ENCODE data around the gene POLN.
A peak's percentile ranks its signal among the peaks of the same experiment; 100 is the strongest.

POLN gene

DNA sequence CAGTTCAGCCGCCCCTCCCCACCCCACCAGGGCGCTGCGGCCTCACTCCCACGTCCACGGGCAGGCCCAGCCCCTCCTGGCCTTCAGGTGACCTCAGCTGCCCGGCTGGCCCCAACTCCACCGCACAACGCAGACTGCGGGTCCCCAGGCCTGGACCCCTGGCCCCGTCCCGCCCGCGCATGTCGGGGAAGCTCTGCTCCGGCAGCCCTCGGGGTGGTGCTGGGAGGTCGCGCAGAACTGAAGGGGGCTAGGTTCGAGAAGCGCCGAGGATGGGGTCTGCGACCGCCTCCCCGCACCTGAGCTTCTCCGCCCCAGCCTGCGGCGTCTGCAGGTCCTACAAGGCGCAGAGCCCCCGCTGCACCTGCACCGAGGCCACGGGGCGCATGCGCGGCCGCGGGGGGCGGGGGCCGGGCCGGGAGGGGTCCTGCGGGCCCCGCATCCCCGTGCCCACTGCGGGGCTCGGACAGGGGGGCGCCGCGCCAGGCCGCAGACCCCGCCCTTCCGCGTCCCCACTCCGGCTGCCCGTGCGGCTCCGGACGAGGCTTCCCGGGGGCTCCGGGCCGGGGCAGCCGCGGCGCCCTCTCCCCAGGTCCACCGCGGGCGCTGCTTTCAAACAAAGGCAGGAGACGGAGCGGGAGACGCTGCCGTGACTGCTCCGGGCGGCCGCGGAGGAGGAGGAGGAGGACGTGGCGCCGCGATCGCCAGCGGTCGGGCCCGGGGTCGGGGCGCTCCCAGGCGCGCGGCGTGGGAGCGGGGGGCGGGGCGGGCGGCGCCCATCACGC is 183.5 kb downstream of the POLN start:
- DNase-seq (ENCODE audit: low read depth), result no peak

DNA sequence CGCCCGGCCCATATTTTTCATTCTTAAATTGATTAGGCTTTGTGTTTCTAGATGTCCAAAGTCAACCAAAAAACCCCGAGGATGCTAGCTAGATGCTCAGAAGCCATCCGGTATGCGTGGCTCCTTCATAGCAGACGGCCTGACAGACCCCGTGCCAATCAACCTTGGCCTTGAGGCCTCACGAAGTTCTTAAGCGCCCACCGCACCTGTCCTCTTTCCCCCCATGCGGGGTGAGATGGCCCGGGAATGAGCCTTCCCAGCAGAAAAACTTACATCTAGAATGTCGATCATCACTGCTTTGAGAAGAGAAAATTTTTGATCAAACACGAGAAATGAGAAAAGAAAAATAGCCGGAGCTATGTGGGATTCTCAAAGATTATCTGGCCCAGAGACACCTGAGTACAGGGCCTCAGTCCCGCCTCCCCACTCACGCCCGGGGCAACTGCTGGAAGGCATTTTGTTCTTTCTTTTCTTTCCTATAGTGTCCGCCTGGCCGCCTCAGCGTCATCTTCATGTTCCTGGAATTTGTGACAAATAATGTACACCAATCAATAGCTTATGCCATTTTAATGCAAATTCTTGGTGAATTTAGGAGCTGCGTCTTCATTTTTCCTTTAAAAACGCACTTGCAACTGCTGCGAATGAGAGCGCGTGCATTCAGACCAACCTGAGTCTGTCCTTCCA is 184.4 kb downstream of the POLN start:
- no peak for DNase-seq (ENCODE audit: low read depth)

DNA sequence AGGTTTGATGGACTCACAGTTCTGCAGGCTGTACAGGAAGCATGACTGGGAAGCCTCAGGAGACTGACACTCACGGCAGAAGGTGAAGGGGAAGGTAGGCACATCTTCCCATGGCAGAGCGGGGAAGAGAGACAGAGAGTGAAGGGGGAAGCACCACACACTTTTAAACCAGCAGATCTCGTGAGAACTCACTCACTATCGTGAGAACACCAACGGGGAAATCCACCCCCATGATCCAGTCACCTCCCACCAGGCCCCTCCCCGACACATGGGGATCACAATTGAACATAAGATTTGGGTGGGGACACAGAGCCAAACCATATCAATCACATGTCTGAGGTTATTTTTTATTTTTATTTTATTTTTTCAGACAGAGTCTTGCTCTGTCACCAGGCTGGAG is 187.7 kb downstream of the POLN start:
- no peak for DNase-seq (ENCODE audit: low read depth)

DNA sequence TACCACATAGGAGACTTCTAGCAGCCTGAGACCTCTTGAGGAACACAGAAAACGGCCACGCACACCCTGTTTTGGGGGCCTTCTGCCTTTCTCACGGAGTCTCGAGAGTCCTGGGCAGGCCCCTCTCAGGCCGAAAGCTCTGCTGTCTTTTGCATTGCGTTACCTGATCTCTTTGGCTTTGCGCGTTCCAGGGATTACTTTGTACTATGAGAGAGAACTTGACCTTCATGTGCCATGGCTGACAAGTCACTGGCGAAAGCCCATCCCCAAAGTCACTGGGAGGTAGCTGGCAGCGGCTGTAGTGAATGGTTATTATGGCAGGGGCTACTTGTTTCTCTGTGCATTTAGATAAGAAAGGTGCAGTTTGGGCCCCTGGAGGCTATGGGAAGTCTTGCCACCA is 190.8 kb downstream of the POLN start:
- no peak for DNase-seq (ENCODE audit: low read depth)

DNA sequence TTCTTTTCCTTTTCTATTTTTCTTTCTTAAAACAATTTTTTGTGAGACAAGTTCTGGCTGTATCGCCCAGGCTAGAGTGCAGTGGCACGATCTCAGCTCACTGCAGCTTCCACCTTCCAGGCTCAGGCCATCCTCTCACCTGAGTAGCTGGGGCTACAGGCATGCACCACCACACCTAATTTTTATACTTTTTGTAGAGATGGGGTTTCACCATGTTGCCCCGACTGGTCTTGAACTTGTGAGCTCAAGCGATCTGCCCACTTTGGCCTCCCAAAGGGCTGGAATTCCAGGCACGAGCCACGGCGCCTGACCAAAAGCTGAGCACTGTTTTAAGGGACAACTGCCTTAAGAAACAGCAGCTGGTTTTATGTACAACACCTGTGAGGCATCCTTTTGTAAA is 192.1 kb downstream of the POLN start:
- no peak for DNase-seq (ENCODE audit: low read depth)

DNA sequence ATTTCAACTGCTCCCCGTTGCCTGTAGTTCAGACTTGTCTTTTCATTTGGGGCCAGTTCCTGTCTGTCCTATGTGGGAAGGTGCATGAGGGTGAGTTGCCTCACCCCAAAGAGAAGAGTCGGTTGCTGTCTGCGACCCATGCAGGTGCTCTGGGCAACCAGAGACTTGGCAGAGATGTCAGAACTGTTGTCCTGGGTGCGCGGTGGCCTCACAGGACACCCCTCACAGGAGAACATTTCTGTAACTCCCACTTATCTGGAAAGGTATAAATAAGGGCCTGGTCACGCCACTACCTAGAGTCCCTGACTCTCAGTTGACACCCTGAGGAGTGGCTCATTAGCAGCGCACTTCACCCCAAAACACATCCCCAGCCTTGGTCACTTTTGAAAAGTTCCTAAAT is 192.5 kb downstream of the POLN start:
- no peak for DNase-seq (ENCODE audit: low read depth)

DNA sequence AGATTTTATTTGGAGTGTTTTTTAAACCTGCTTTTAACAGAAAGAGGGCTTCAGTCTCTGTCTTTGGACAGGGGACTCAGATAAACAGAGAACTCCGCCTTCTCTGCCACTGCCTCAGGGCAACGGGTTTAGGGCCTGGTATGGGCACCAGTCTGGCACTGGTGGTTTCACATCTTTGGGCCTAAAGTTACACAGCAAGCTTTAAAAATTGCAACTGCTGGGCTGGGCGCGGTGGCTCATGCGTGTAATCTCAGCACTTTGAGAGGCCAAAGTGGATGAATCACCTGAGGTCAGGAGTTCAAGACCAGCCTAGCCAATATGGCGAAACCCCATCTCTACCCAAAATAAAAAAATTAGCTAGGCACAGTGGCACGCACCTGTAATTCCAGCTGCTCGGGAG is 193.1 kb downstream of the POLN start:
- DNase-seq (ENCODE audit: low read depth), result no peak

DNA sequence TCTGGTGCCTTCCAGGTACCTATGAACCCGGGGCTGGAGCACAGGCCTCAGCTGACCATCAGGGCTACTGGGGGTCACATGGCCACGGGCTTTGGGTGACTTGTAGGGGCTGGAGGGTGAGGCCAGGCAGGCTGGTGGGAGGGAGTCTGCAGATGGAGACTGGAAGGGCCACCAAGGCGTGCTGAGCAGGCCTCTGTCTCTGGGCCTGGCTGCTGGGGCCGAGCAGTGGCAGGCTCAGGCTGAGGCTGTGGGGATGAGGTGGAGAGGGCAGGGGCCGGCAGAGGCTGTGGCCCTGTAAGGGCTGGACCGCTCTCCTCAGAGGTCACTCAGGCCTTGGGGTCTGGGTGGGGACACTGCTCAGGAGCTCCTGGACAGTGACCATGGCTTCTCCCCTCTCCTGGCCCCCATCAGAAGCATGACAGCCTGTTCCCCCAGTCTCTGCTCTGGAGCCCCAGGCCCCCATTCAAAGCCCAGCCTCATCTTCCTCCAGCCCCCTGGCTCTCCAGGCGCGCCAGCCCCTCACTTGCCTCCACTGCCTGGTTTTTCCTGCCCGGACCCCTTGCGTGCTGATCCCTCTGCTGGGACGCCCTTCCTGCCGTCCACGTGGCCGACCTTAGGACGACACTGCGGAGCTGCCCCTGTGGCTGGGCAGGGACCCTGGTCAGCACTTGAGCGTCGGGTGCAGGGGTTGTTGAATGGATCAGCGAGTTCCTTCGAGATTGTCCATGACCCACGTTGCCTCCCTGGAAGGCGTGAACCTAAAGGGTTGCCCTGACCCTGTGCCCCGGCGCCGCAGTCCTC is 193.9 kb downstream of the POLN start:
- no peak for DNase-seq (ENCODE audit: low read depth)

DNA sequence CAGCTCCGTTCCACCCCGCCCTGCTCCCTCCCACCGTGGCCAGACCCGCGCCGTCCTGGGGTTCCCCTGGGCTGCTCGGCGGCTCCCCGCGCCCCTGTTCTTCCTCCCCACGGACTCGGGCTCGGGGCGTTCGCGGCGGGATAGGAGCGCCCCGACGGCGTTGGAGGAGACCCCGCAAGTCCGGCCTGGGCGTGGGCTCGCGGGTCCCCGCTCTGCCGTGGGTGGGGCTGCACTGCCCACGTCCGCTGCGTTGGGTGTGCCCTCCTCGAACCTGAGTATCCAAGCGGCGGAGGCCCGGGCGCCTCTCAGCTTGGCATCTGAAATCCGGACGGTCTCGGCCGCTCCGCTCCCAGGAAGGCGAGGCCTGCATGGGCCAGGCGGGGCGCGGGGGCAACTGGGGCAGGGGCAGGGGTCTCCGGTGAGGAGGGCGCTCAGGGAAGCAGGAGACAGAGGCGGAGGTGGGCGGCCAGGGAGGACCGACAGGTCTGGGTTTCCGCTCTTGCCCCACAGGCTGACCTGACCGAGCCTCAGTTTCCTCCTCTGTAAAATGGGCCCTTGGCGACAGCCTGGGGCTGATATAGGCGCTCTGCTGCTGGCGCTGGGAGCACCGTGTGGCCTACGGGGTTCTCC is 194.8 kb downstream of the POLN start:
- DNase-seq (ENCODE audit: low read depth), result no peak

DNA sequence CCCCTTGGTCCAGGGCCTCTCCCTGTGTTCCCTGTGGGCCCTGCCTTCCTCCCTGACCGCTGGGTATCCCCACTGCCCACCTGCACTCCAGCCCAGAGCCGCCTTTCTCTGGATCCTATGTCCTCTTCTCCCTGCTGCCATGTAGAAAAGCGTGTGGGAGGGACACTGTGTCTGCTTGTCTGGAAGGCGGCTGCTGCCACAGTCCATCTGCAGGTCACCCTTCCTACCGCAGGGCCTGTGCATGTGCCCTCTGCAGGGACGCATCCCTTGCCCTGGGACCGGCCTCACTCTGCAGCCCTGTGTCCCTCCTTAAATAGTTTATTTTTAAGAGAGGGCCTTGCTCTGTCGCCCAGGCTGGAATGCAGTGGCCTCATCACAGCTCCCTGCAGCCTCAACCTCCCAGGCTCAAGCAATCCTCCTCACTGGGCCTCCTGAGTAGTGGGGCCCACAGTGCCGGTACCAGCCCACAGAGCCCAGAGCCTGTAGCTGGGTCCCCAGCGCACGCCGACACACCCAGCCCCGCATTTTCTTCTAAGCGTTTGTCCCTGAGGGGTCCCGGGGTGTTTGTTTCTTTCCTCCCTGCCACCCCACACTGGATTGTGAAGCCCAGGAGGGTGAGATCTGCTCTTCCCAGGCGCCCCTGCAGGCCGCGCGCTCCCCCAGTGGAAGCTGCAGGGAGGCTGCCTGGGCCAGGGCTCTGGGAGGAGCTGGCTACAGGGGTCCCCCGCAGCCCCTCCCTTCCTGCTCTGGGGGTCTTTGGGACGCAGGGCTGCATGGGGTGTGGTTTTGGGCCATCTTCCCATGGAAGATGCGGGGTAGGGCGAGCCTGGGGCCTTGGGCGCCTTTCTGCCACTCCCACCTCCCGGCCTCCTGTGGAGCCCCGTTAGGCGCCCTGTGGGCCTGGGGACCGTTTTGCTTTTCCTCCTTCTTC is 195.6 kb downstream of the POLN start:
- DNase-seq (ENCODE audit: low read depth), result no peak

DNA sequence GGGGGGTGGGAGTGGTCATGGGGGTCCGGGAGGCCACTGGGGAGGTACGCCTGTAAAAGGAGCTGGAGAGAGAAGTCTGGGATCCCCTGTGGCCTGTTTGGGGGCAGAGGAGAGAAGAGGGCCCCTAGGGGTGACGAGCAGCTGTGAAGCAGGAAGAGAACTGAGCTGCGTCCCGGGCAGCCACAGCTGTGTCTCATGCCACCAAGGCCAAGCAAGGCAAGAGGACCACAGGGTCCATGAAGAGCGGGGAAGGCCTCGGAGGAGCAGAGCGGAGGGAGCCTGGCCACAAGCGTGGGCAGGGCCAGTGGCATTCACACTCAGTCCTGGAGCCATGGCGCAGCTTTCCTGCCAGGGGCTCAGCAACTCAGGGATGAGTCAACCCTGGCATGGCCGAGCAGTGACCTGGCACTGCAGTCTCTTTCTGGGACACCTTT is 196.4 kb downstream of the POLN start:
- no peak for DNase-seq (ENCODE audit: low read depth)

DNA sequence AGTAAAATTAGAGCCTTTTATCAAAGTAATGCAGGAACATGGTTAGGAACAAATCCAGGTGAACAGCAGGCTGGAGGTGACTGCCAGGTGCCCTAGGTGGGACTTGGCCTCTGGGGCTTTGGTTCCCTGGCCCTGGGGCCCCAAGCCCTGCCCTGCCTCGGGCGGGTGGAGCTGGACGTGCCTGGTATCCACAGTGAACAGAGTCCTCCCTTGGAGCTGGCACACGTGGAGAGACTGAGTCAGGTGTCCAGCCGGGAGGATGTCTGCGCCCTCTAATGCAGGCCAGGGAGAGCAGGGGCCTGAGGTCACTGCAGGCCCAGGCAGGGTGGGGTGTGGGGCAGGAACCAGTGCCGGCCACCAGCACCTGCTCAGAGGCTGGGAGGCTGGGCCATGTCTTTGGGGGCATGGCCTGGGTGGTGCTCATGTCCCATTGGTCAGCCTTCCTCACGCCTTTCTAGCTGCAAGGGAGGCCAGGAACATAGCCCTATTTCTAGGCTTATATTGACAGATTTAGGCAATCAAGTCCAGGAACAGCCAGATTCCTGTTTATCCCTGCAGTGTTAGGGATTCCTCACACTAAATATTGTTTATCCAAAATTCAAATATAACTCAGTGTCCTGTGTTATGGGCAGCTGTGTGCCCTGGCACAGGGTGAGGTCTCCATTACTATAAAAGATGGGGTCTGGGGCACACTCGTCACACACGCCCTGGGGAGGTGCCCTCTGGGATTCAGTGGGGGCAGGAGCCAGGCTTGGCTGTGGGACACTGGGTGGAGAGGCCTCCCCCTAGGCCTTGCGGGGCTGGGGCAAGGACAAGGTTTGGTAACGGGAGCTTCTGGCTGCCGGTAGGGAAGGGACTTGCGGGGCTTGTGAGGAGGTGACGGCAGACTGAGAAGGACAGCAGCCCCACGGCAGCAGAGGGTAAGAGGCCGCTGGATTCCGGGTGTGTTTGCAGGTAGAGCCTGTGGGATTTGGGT is 197.1 kb downstream of the POLN start:
- DNase-seq (ENCODE audit: low read depth), result no peak

DNA sequence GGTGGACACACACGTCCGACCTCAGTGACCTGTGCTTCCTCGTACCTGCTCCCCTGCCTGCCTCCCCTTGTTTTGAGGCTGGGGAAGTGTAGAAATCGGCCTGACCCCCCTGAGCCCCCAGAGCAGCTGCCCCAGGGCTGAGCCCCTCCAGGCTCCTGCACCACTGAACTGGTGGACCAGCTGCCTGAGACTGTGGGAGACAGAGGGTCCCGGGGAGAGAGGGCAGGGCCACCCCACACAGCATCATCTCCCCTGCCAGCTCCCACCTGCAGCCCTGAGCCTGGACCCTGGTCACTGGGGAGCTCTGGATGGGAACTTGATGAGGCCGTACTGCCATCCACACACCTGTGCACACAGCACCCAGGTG is 197.8 kb downstream of the POLN start:
- no peak for DNase-seq (ENCODE audit: low read depth)

DNA sequence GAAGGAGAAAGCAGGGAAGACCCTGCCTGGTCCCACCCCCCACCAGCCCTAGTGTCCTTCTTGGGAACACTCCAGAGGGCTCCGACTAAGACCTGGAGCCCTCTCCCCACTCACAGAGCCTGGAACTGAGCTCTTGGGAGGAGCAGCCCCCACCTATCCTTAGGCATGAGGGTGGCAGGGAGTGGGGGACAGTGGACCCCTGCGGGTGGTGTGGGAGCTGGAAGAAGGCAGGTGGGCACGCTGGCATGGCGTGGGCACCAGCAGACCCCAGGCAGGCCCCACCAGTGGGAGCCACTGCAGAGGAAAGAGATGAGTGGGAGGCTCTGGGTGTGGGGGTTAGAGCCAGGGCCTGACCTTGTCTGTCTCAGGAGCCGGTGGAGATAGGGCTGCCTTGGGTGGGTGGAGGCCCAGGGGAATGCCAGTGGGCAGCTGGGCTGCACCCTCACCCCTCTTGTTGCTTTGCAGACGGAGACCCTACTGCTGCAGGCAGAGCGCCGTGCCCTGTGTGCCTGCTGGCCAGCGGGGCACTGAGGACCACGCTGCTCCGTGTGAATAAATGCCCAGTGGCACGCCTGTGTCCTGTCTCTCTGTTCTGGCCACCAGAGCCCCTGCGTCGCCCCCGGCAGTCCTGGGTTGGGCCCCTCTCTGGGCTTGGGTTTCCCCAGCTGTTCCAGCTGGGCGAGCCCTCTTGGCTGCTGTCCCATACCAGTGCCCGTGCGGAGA is 198.4 kb downstream of the POLN start:
- no peak for DNase-seq (ENCODE audit: low read depth)

DNA sequence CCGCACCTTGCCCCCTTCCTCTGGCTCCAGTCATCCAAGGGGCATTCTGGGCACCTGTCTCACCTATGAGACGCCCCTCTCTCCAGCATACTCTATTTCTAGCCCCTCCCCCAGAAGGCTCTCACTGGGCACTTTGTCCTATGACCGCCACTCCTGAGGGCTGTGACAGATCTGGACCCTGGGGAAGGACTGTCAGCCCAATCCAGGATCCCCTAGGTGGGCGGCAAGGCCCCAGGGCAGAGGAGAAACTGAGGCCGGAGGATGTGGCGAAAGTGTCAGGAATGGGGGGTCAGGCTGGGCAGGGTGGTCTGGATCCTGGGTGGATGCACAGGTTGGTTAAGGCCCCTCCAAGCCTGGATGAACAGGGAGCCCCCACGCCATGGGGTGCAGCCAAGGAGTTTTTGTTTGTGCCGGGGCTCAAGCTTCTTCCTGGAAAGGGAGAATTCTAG is 198.9 kb downstream of the POLN start:
- no peak for DNase-seq (ENCODE audit: low read depth)

DNA sequence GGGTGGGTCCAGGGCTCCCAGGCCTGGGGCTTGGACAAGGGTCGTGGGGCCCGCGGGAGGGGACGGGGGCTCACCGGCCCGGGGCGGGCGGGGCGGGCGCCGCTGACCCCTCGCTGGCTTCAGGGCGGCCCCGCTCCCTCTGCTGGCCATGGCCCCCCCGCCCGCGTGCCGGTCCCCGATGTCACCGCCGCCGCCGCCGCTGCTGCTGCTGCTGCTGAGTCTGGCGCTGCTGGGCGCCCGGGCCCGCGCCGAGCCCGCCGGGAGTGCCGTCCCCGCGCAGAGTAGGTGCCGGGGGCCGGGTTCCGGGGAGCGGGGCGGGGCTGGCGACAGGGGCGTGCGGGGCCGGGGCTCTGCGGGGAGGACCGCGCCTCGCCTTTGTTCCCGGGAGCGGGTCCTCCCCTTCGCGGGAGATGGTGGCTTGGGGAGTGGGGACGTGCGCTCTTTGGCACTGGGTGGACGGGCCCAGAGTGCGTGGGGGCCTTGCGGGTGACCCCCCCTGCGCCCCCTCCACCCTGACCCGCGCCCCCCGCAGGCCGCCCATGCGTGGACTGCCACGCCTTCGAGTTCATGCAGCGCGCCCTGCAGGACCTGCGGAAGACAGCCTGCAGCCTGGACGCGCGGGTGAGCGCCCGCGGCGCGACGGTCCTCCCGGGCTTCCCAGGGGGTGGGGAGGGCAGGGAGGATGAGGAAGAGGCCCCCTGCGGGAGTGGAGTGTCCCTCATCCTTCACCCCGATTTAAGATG is 199.5 kb downstream of the POLN start:
- no peak for DNase-seq (ENCODE audit: low read depth)

DNA sequence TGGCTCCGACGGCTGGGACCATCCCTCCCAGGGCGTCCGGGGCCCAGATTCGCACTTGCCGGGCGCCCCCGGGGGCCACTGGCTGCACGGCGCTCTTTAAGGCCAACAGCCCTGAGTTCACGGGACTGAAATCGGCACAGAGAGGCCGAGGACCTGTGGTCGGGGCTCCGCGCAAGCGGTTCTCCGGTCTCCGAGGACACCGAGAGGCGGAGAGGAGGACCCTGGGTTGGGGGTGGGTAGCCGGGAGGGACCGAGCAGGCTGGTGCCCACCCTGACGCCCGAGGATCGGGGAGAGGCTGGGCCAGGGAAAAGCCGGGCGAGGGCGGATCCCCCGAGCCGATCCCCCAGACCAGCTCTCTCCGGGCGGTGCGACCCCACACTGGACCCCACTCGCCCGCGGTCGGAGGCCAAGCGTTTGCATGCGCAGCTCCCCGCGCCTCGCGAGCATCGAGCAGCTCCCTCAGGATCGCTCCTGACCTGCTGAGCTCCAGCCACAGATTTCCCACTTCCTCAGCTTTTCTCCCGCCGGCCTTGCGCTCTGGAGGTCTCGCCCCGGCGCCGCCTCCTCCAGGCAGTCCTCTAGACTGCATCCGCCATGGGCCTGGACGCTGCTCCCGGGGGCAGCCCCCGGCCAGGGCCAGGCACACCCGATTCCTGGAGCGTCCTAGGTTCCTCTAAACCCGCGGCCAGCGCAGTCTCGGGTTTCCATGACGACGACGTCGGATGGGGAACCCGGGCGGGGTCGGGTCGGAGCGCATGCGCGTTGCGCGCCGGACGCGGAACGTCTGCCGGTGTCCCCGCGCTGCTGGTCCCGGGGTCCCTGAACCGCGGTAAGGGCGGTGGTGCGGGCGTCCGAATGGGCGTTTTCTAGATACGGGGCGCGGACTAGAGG is 200.4 kb downstream of the POLN start:
- peak; percentile 75 for DNase-seq (ENCODE audit: low read depth)

Measured in activated T-helper 9 cell treated with anti-CD3 and anti-CD28 coated beads, Interleukin-2, amount 50 U/mL, for 16 hours (primary cell).